Measurements from ENCODE around the gene FRYL. TPM values are rescaled to one million over a fixed set of nuclear protein-coding genes. Genes with fewer than 3 reads are reported as not detected.
"Not testable (repeated sequence)": the region's sequence is repeated elsewhere in the genome, so short reads cannot be mapped to it uniquely, and the experiment has no call there.

Gene FRYL
- total RNA-seq, 1 experiment from 2014 or later, result 28.7 TPM

DNA sequence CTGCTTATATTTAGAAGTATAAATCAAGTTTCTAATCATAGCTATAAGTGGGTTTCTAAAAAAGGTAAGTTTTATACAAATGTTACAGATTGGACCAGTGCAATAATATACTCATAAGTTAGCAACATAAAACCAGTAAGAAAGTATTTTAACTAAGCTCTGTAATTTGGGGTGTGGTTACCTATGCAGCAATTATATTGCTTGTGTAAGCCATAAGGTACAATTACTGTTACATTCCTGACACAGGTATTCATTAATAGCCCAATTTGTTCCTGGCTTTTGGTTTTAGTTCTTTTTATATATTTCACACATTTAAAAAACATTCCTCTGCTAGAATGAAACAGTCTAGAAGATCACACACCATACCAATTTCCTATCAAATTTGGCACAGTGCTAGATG lies 115.1 kb downstream of the FRYL start:
- DNase-seq (ENCODE audit: low read depth), result no peak

DNA sequence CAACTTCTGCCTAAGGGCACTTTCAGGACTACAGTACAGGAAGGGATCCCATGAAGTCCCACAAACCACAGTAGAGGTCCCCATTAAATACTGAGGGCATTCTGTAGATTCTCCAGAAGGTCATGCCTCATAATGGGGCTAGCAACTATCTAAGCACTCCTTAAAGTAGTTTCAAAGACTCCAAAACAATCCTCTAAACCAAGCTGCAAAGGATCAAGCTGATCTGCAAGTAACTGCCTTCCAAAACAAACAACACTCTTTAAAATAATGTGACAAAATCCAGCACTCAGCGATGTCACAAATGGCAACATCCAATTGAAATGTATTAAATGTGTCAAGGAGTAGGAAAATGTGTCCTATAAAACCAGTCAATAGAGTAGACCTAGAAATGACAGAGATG lies 118.7 kb downstream of the FRYL start:
- no peak for DNase-seq (ENCODE audit: low read depth)

DNA sequence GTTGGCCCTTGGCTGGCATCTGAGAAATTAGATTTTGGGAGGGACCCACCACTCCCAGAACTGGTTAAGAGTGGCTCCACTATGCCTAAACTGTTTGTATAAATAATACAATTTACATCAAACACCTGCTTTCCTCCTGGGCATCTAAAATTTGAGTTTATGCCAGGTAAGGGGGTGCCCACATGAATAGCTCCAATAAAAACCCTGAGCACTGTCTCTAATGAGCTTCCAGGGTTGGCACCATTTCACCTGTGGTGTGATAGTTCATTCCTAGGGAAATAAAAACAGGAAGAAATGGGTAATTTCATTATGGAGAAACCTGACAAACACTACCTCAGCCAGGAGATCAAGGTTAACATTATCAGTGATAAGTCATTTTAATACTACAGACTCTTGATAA lies 119.7 kb downstream of the FRYL start:
- DNase-seq (ENCODE audit: low read depth), result no peak

DNA sequence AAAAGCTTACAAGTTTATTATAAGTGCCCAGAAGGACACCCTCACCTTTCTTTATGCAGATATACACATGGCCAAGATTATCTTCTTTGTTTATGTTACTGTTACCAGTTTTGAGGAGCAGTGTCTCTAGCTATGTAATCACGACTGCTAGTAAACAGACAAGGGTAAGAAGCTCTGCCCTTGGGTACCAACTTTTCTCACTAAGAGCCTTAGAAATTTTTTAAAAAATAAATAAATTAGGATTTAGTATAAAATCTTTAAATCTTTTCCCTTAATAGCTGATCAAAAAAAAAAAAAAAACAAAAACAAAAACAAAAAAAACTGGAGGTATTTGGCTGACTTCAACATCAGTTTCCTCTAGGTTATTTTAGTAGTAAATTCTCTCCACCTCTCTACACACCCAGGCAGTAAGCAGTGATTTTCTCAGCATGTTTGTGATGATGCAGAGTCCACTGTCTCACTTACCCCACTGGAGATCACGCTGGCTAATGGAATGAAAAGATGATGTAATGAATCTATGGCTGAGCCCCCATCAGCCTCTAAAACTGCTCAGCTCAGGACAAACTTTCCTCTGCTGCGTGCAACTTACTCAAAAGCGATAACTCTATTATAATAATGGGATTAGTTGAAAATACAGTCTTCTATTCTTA lies 125.9 kb downstream of the FRYL start:
- DNase-seq (ENCODE audit: low read depth), result no peak

DNA sequence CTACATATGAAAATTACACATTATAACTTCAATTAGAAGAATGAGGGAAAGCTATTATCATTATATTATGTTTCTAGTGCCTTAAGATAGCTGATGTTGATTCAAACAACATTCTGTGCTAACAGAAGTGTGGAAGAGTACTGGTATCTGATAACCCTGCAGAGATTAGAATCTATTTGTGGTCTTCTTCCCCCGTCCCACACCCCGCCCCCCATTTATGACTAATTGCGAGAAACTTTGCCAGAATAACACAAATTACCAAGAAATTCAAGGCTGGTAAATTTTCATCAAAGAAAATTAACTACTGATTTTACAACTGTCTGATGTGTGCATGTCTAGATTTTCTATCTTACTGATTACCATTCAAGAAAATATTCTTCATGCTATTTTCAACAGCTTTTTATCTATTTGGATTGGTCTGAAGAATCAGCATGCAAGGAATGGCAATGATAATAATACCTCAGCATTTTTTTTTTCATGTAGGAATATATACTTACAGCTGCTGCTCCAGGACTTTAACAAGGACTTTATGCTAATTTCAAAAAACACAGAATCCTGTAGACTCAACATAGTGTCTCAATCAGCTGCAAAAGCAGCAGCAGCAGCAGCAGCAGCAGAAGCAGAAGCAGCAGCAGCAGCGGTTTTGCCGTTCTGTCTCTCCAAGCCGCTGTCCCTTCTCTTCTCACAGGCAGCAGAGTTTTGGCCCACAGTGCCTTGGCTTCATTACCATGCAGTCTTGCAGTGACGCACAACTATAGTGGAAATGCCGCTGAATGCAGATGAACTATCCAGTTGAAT lies 126.7 kb downstream of the FRYL start:
- DNase-seq (ENCODE audit: low read depth), result peak; percentile 26

DNA sequence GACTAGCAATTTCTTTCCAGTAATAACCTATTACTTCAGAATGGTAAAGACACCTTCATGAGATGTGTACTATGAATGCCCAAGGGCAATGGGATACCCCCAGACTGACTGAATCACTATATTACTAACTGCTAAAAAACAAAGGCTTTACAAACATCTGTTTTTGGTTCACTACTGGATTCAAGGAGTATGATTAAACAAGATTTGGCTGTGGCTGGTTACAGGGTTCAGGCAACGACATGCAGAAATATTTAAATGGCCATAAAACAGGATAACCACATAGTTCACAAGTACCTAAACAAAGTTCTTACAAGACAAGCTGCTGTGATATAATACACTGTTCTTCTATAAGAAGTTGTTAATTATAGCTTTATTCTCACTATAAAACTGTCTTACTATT lies 128.2 kb downstream of the FRYL start:
- peak; percentile 54 for DNase-seq (ENCODE audit: low read depth)

DNA sequence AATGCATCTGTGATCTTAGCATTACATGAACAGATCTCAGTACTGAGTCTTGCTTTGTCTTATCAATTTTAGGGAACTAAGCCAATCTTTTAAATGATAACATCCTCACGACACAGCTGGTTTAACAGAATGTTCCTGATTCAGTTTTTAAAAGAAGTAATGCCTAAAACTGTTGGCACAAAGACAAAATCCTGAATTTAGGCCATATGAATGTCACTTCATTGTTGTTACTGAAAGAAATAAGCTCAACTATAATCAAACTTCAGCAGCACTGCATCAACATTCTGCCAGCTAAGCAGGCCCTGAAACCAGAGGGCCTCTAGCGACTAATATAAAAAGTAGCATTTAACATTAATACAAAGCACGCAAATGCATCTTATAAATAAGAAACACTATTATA lies 130.6 kb downstream of the FRYL start:
- no peak for DNase-seq (ENCODE audit: low read depth)

DNA sequence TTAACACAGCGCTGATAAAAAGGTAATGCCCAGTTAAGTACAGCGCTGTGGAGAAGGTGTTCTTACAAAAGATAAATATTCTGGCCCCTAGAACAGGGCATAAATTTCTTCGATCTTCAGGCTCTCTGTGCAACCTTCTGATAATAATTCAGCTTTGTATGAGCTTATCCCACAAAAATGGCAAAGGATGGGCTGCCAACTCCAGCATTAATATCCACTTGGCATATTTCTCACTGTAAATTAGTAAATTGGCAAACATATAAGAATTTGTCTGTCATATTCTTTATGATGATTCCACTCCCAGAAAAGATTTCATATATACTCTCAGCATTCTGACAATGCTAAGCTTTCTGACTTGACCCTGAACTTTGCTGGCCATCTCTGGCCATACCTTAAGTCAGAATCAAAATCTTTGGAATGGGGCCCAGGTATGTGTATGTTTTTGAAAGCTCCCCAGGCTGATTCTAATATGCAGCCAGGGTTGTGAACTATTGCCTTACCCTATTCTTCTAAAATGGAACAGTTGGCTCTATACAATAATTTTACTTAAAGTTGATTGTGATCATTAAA lies 134.8 kb downstream of the FRYL start:
- DNase-seq (ENCODE audit: low read depth), result no peak

DNA sequence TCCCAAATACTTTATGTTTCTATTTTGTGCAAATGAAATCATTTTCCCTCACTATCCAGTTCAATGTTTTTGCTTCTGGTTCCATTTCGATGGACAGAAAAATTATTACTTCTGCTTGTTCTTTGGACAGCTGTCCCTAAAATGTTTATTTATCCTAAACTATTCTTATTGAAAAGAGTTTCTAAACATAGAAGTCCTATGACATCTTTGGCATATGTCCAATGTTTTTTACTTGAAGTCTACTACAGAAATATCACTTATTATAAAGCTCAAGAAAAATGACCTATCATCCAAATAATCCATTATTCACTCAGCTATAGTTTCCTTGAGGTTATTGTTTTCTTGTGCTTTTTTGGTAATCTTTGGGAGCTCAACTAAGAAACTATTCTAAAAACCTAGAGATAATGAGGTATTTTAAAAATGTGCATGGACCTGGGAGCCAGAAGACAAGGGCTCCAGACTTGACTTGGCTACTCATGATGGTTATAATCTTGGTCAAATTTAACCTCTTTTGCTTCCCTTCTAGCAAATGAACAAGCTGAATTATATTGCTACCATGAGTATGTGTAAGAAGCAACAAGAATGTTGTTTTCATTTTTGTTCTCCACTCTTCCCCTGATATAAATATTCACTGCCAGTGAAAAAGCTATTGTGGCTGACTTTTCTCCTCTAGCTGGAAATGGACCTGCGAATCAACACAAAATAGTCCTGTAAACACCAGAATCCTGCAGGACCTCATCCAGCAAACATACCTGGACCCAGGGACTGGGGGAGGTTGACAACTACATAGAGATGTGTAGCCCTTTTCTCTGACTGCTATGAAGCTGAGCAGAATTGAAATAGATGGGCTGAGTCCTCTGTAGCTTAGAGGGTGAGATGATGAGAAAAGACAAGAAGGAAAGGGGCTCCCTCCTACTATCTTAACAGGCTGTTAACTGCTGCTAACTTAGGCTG lies 137.4 kb downstream of the FRYL start:
- no peak for DNase-seq (ENCODE audit: low read depth)

DNA sequence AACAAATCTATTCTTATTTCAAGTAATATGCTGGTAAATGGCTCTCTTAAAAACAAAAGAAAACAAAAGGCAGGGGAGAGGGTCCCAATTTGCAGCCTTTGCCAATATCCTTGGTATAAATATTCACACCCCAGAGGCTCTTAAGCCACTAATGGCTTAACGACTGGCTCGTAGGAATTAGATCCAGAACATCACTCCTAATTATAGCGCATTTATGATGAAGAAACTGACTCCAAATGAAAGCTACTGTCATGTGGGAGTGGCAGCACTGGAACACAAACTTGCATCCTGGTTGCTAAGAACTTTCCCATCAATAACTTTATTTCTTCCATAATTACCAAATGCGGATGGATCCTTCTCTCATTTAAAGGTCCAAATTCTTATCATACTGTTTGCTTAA lies 138.7 kb downstream of the FRYL start:
- no peak for DNase-seq (ENCODE audit: low read depth)

DNA sequence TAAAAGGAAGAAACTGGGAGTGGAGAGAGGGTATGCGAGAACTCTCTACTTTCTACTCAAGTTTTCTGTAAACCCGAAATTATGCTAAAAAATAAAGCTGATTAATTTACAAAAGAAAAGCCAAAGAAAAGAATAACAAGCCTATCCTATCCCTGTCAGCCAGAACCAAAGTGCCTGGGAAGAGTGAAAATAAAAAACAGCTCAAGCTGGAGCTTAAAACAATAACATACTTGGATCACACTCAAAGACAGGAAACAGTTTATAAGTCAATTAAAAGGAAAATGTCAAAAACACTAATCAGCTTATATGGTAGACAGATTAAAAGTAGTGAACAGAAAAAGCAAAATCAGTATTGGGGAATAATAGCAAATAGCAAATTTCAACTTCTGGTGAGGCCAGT lies 139.4 kb downstream of the FRYL start:
- DNase-seq (ENCODE audit: low read depth), result no peak

DNA sequence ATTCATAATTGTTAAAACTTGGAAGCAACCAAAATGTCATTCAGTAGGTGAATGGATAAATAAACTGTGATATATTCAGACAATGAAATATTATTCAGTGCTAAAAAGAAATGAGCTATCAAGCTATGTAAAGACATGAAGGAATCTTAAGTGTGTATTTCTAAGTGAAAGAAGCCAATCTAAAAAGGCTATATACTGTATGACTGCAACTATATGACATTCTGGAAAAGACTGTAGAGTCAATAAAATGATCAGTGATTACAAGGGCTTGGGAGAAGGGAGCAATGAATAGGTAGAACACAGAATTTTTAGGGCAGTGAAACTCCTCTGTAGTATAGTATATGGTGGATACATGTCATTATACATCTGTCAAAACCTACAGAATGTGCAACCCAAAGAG lies 139.9 kb downstream of the FRYL start:
- no peak for DNase-seq (ENCODE audit: low read depth)

DNA sequence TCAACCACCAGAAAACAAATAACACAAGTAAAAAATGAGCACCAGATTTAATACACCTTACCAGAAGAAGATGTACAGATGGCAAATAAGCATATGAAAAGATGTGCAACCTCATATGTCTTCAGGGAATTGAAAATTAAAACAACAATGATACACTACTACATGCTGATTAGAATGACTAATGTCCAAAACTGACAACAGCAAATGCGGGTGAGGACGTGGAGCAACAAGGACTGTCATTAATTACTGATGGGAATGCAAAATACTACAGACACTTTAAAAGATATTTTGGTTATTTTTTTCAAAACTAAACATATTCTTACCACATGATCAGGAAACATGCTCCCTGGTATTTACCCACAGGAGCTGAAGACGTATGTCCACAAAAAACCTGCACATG lies 140.3 kb downstream of the FRYL start:
- no peak for DNase-seq (ENCODE audit: low read depth)

DNA sequence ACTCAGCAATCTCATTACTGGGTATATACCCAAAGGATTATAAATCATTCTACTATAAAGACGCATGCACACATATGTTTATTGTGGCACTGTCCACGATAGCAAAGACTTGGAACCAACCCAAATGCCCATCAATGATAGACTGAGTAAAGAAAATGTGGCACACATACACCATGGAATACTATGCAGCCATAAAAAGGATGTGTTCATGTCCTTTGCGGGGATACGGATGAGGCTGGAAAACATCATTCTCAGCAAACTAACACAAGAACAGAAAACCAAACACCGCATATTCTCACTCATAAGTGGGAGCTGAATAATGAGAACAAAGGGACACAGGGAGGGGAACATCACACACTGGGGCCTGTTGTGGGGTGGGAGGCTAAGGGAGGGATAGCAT lies 141.5 kb downstream of the FRYL start:
- not testable (repeated sequence) for DNase-seq (ENCODE audit: low read depth)

DNA sequence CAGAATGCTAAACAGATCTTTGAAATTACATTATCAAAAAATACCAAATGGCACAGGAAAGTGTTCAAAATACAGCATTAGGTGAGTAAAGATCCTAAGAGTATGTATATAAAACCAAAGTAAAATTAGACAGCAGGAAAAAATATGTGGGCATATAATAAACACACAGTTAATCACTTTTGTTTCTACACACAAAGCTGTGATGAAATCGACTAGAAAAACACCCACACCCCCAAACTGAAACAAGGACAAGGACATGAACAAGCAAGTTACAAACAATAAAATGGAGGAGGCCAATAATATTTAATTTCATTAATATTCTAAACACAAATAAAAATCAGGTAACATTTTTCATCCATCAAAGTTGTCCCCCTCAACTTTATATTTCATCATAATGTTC lies 143.2 kb downstream of the FRYL start:
- no peak for DNase-seq (ENCODE audit: low read depth)

DNA sequence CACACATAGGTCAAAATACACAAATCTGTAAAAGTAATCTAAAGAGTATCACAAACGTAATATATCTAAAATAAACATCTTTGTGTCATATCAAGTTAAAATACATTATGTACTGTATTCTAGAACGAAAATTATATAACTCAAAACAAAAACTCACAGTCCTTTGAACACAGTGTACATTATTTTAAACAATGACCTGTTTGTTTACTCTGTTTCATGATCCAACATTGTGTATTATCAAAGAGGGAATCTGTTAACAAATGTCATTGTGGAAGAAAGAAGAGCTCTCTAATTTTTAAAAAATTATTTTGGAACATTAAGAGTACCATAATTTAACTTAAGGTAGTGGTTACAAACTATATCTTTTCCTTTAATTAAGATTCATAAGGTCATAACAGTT lies 144.1 kb downstream of the FRYL start:
- no peak for DNase-seq (ENCODE audit: low read depth)

DNA sequence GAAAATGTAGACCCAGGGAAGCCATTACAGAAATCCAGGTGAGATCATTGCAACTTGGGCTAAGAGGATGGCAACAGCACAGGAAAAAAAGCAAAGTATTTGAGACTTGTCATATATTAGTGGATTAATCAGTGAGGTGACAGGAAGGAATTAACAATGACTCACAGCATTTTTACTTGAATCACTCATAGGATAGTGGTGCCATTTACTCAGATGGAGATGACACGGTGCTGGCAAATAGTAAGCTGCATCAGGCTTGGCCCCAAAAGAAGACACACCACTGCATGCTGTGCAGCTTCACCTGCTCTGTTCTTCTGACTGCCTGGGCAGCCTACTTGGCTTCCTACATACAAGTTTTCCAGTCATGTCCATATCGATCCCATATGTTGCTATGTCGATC lies 144.8 kb downstream of the FRYL start:
- DNase-seq (ENCODE audit: low read depth), result peak; percentile 33

DNA sequence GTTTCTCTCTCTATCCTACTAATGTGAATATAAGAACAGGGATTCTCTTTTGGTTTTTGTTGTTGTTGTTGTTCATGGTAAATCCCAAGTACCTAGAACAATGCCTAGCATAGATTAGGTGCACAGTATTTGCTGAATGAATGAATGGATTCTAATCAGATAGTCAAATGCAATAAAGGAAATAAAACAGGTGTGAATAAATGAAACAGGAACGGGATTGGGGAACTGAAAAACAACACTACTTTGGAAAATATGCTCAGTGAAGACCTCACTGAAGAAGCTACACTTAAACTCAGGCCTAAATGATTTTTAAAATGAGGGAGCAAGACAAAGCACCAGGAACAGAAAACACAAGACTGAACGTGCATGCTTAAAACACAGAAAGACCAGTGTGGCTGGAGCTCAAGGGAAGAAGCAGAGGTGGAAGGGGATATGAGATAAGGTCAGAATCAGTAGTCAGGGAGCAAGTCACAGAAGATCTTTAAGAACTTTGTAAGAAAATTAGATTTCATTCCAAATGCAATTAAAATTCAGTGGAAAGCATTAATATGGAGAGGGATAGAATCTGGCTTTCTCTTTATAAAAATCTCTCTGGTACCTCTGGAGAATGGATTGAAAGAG lies 145.3 kb downstream of the FRYL start:
- DNase-seq (ENCODE audit: low read depth), result no peak

DNA sequence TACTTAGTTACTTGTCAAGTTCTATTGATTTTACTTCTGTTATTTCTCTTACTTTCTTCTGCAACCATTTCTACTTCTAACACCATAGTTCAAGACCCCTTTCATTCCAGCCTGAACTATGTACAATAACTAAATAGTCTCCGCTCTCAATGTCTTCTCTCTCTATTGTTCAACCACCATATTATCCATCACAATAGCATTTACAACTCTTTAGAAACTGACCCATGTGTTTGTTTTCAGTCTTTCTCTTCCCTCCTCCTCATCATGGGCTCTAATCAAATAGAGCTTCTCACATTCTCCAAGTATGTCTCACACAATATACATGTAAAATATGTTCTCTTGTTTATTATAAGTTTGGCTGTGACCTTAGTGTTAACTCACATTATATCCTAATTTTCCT lies 146.4 kb downstream of the FRYL start:
- no peak for DNase-seq (ENCODE audit: low read depth)

DNA sequence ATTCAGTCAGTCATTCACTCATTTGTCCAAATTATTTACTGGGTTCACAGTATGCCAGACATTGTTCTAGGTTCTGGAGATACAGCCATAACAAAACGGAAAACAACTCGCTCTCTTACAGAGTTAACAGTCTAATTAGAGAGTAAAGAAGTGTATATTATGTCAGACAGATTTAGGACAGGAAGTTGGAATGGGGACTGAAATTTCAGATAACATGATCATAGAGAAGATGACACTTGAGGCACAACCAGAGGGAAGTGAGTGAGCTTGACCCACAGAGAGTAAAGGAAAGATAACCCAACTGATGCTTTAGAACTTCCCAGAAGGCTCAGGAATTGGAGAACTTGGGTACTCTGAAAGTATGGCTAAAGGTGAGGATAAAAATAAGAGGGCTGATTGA lies 150.6 kb downstream of the FRYL start:
- no peak for DNase-seq (ENCODE audit: low read depth)

DNA sequence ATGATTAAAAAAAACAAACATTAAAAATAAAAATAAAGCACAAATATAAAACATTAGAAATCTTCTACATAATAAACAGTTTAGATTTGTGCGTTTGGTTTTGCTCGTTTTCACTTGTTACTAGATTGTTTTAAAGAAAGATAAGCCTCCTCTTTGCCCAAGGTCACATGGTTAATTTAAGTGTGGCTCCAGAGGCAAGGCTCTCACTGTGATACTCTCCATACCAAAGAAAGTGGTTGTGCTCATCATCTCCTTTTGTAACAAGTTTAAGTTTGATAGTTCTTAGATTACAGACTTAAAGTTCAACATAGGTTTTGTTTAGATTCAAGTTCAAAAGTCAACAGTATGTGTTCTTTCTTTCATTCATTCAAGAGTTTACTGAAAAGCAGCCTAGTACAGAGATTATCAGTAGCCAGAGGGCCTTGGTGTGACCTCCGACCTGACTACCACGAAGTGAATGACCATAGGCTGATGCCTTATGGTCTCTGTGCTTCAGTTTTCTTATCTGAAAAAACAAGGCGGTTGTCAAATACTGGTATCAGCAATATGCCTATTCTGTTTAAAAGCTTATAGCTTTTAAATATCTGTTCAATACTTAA lies 156.8 kb downstream of the FRYL start:
- DNase-seq (ENCODE audit: low read depth), result no peak
